Measurements from ENCODE around the gene RNF43. TPM values are rescaled to one million over a fixed set of nuclear protein-coding genes. Genes with fewer than 3 reads are reported as not detected.

RNF43 gene
- total RNA-seq, 1 experiment from 2014 or later = 3.8 TPM

- no peak for TF ChIP-seq CTCF (conservative IDR thresholded peaks at IDR 0.05; ENCODE audit: low read depth, low read length)
- TF ChIP-seq EZH2 (IDR thresholded peaks at IDR 0.05; ENCODE audit: low read length, unreplicated experiment) = no peak
- no peak for TF ChIP-seq EZH2phosphoT487 (IDR thresholded peaks at IDR 0.05; ENCODE audit: borderline replicate concordance, low read length)
- POLR2A ChIA-PET (ENCODE audit: unreplicated experiment) = no interaction called here
- Histone ChIP-seq H3K79me2 (ENCODE audit: low read length) (no peaks in the 10 kb centered on the region), H3K27ac (ENCODE audit: low read length) (no peak overlapping the region), H2AFZ (ENCODE audit: low read length) (no peak overlapping the region), H3F3A (ENCODE audit: low read length, unreplicated experiment) (no peaks in the 10 kb centered on the region), H4K20me1 (ENCODE audit: low read length) (no peaks in the 10 kb centered on the region), H3K9ac (ENCODE audit: low read length) (no peak overlapping the region), H3K36me3 (ENCODE audit: low read depth, low read length) (no peaks in the 10 kb centered on the region), H3K9me3 (ENCODE audit: low read length) (no peaks in the 10 kb centered on the region), H3K9me2 (replicated peaks; ENCODE audit: low read length) (no peaks in the 10 kb centered on the region), H3K27me3 (ENCODE audit: low read length) (no peaks in the 10 kb centered on the region), H3K4me2 (ENCODE audit: low read length) (no peak overlapping the region), H3K4me3 (ENCODE audit: low read length) (no peak overlapping the region), H3K4me1 (ENCODE audit: insufficient read depth, low read length) (peaks cover 21% of the 10 kb centered on the region)
- BruUV-seq (replicated peaks) = no TSS peak
- CTCF ChIA-PET = interaction anchor here (1.3 kb wide), 1 partner anchor 38 kb away, joined by 3 read pairs; the partner anchor contains the start of gene RNF43
- no peak for DNase-seq
- intact Hi-C loops (cut with micrococcal nuclease) = no loop called here
- ATAC-seq = no peak
Observed at GRCh38 chr17:58379511-58379824, 37.9 kb downstream of the RNF43 start.

- Histone ChIP-seq H3K9ac (ENCODE audit: low read length) (no peak overlapping the region), H4K20me1 (ENCODE audit: low read length) (no peaks in the 10 kb centered on the region), H3K4me3 (ENCODE audit: low read length) (no peak overlapping the region), H3K27me3 (ENCODE audit: low read length) (no peaks in the 10 kb centered on the region), H3K9me2 (replicated peaks; ENCODE audit: low read length) (no peaks in the 10 kb centered on the region), H3K27ac (ENCODE audit: low read length) (no peak overlapping the region), H3K36me3 (ENCODE audit: low read depth, low read length) (no peaks in the 10 kb centered on the region), H3K4me2 (ENCODE audit: low read length) (no peak overlapping the region), H3K4me1 (ENCODE audit: insufficient read depth, low read length) (peaks cover 21% of the 10 kb centered on the region), H2AFZ (ENCODE audit: low read length) (no peak overlapping the region), H3K79me2 (ENCODE audit: low read length) (no peaks in the 10 kb centered on the region), H3K9me3 (ENCODE audit: low read length) (no peaks in the 10 kb centered on the region), H3F3A (ENCODE audit: low read length, unreplicated experiment) (no peaks in the 10 kb centered on the region)
- no peak for DNase-seq
- no TSS peak for BruUV-seq (replicated peaks)
- ChIA-PET CTCF (interaction anchor here (1.3 kb wide), 1 partner anchor 39 kb away, joined by 3 read pairs; the partner anchor contains the start of gene RNF43), POLR2A (ENCODE audit: unreplicated experiment) (interaction anchor here (1.6 kb wide), 1 partner anchor 39 kb away, joined by 3 read pairs; the partner anchor contains the start of gene RNF43)
- TF ChIP-seq CTCF (conservative IDR thresholded peaks at IDR 0.05; ENCODE audit: low read depth, low read length) = no peak
- no peak for TF ChIP-seq EZH2phosphoT487 (IDR thresholded peaks at IDR 0.05; ENCODE audit: borderline replicate concordance, low read length)
- TF ChIP-seq EZH2 (IDR thresholded peaks at IDR 0.05; ENCODE audit: low read length, unreplicated experiment) = no peak
- intact Hi-C loops (cut with micrococcal nuclease) = no loop called here
- ATAC-seq = no peak
Observed at GRCh38 chr17:58378733-58379510, 38.4 kb downstream of the RNF43 start.

- H3K4me1 ChIP-seq (ENCODE audit: insufficient read depth, low read length) = peaks cover 21% of the 10 kb centered on the region
- CTCF ChIA-PET = no interaction called here
Observed at GRCh38 chr17:58377661-58378060, 39.7 kb downstream of the RNF43 start.

More at GRCh38 chr17:58377661-58378060, 39.7 kb downstream of the RNF43 start:
- POLR2A ChIA-PET (ENCODE audit: unreplicated experiment) = interaction anchor here (1.6 kb wide), 1 partner anchor 40 kb away, joined by 3 read pairs; the partner anchor contains the start of gene RNF43
- Histone ChIP-seq H3K27me3 (ENCODE audit: low read length) (no peaks in the 10 kb centered on the region), H3K79me2 (ENCODE audit: low read length) (no peaks in the 10 kb centered on the region), H3K9me3 (ENCODE audit: low read length) (no peaks in the 10 kb centered on the region), H2AFZ (ENCODE audit: low read length) (no peak overlapping the region), H4K20me1 (ENCODE audit: low read length) (no peaks in the 10 kb centered on the region), H3F3A (ENCODE audit: low read length, unreplicated experiment) (no peaks in the 10 kb centered on the region), H3K4me3 (ENCODE audit: low read length) (no peak overlapping the region), H3K9me2 (replicated peaks; ENCODE audit: low read length) (no peaks in the 10 kb centered on the region), H3K27ac (ENCODE audit: low read length) (0 out of 2 replicates have a peak overlapping the region, but pooled peaks have one; percentile 14), H3K9ac (ENCODE audit: low read length) (no peak overlapping the region), H3K36me3 (ENCODE audit: low read depth, low read length) (no peaks in the 10 kb centered on the region), H3K4me2 (ENCODE audit: low read length) (no peak overlapping the region)
- no peak for TF ChIP-seq EZH2phosphoT487 (IDR thresholded peaks at IDR 0.05; ENCODE audit: borderline replicate concordance, low read length)
- TF ChIP-seq CTCF (conservative IDR thresholded peaks at IDR 0.05; ENCODE audit: low read depth, low read length) = no peak
- TF ChIP-seq EZH2 (IDR thresholded peaks at IDR 0.05; ENCODE audit: low read length, unreplicated experiment) = no peak
- no peak for DNase-seq
- intact Hi-C loops (cut with micrococcal nuclease) = no loop called here
- ATAC-seq = no peak
- BruUV-seq (replicated peaks) = no TSS peak

All from PC-3 (cell line).